Glutamatergic neuron (in vitro differentiated cells): ENCODE results near the gene NEURL1. TPM values are rescaled to one million over a fixed set of nuclear protein-coding genes. Genes with fewer than 3 reads are reported as not detected.

ENCODE experiments used
- DNase-seq: peaks from one replicate; pipeline ENCODE4 v3.0.0; 2022
- H3K27ac Mint-ChIP-seq: one replicate; pipeline ENCODE4 v1.8.0; 2020; ENCODE audit warnings: mild to moderate bottlenecking, mixed read lengths, inconsistent platforms; ENCODE audit not compliant: unreplicated experiment
- H3K27me3 Mint-ChIP-seq: one replicate; pipeline ENCODE4 v1.8.0; 2020; ENCODE audit warnings: mild to moderate bottlenecking, moderate library complexity, mixed read lengths, inconsistent platforms; ENCODE audit not compliant: unreplicated experiment
- H3K36me3 Mint-ChIP-seq: one replicate; pipeline ENCODE4 v1.8.0; 2020; ENCODE audit warnings: mild to moderate bottlenecking, mixed read lengths, inconsistent platforms; ENCODE audit not compliant: unreplicated experiment
- H3K4me1 Mint-ChIP-seq: one replicate; pipeline ENCODE4 v1.8.0; 2020; ENCODE audit warnings: mild to moderate bottlenecking, low read depth, mixed read lengths, inconsistent platforms; ENCODE audit not compliant: unreplicated experiment
- H3K4me3 Mint-ChIP-seq: one replicate; pipeline ENCODE4 v1.8.0; 2020; ENCODE audit warnings: mild to moderate bottlenecking, mixed read lengths, inconsistent platforms; ENCODE audit not compliant: unreplicated experiment
- H3K9me3 Mint-ChIP-seq: one replicate; pipeline ENCODE4 v1.8.0; 2020; ENCODE audit warnings: mild to moderate bottlenecking, moderate library complexity, mixed read lengths, inconsistent platforms; ENCODE audit not compliant: unreplicated experiment
- CTCF ChIP-seq: fragments of 200-600 bp; sonication (generic); IDR thresholded peaks from one replicate; pipeline ENCODE4 v1.5.0; 2021; ENCODE audit not compliant: partially characterized antibody, unreplicated experiment
- total RNA-seq: library from RNA; stranded (reverse); fragmentation: NEBNext Ultra II Directional; extraction: Animal tissue kit (Norgen Biotek cat#: 25700); gene quantifications from one replicate; pipeline ENCODE4 v1.2.1, GENCODE V29; 2021; ENCODE audit not compliant: unreplicated experiment

NEURL1 gene
- total RNA-seq, 1 donor from 2014 or later, result 3.1 TPM

GRCh38 chr10:103469201-103469600, 24.3 kb upstream of the NEURL1 start:
- peaks cover 6% of the 10 kb centered on the region for H3K4me1 Mint-ChIP-seq
- H3K36me3 Mint-ChIP-seq, result no peaks in the 10 kb centered on the region
- H3K4me3 Mint-ChIP-seq, result no peak overlapping the region
- no peak for DNase-seq
- no peak overlapping the region for H3K27ac Mint-ChIP-seq
- peaks cover 3% of the 10 kb centered on the region for H3K9me3 Mint-ChIP-seq
- TF ChIP-seq CTCF, result no peak
- H3K27me3 Mint-ChIP-seq, result peaks cover under 1% of the 10 kb centered on the region

- no peak for TF ChIP-seq CTCF
- Mint-ChIP-seq H3K9me3 (peaks cover 3% of the 10 kb centered on the region), H3K36me3 (no peaks in the 10 kb centered on the region), H3K27me3 (peaks cover 3% of the 10 kb centered on the region), H3K4me1 (peaks cover 8% of the 10 kb centered on the region), H3K4me3 (no peak overlapping the region), H3K27ac (no peak overlapping the region)
- DNase-seq, result no peak
Observed at GRCh38 chr10:103470761-103471653, 22.5 kb upstream of the NEURL1 start.

GRCh38 chr10:103472005-103472404, 21.5 kb upstream of the NEURL1 start:
- no peak for DNase-seq
- peaks cover 3% of the 10 kb centered on the region for H3K9me3 Mint-ChIP-seq
- H3K27me3 Mint-ChIP-seq, result peaks cover 3% of the 10 kb centered on the region
- TF ChIP-seq CTCF, result no peak
- H3K36me3 Mint-ChIP-seq, result no peaks in the 10 kb centered on the region
- peaks cover 8% of the 10 kb centered on the region for H3K4me1 Mint-ChIP-seq
- no peak overlapping the region for H3K4me3 Mint-ChIP-seq
- no peak overlapping the region for H3K27ac Mint-ChIP-seq

GRCh38 chr10:103473261-103473671, 20.2 kb upstream of the NEURL1 start:
- Mint-ChIP-seq H3K9me3 (peaks cover 3% of the 10 kb centered on the region), H3K27ac (no peak overlapping the region), H3K4me1 (peaks cover 3% of the 10 kb centered on the region), H3K27me3 (peaks cover 3% of the 10 kb centered on the region), H3K4me3 (no peak overlapping the region), H3K36me3 (no peaks in the 10 kb centered on the region)
- DNase-seq, result no peak
- no peak for TF ChIP-seq CTCF

GRCh38 chr10:103474077-103474476, 19.4 kb upstream of the NEURL1 start:
- no peak for DNase-seq
- Mint-ChIP-seq H3K27me3 (peaks cover 3% of the 10 kb centered on the region), H3K4me3 (no peak overlapping the region), H3K9me3 (peaks cover 3% of the 10 kb centered on the region), H3K27ac (no peak overlapping the region), H3K4me1 (peaks cover 3% of the 10 kb centered on the region), H3K36me3 (no peaks in the 10 kb centered on the region)
- no peak for TF ChIP-seq CTCF
